NCI-H1436 treated with DMSO at 0.1 percent for 48 hours (cell line): ENCODE data around the gene TSPYL1.
"Not testable (repeated sequence)": the region's sequence is repeated elsewhere in the genome, so short reads cannot be mapped to it uniquely, and the experiment has no call there.

Experiments
- DNase-seq: peaks from one replicate; lab custom pipeline; 2025; lab: John Stamatoyannopoulos, UW

TSPYL1 gene

DNA sequence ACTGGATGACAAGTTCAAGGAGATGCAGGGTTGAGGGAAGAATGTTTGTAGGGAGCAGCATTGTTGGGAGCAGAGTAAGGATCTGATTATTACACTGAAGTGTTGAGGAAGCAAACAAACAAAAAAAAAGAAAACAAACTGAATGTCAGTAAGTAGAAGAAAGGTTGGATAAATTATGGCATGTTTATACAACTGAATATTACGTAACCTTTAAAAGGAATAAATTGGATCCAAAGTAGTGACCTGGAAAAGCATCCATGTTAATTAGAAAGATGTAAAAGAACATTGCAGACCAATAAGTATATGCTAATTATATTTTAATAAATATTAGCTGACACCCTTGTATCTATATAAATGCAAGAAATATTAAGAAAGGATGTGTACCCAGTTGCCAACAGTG lies 12.8 kb upstream of the TSPYL1 start:
- DNase-seq, result no peak

- no peak for DNase-seq
Observed at GRCh38 chr6:116291701-116292396, 12.1 kb upstream of the TSPYL1 start.

DNA sequence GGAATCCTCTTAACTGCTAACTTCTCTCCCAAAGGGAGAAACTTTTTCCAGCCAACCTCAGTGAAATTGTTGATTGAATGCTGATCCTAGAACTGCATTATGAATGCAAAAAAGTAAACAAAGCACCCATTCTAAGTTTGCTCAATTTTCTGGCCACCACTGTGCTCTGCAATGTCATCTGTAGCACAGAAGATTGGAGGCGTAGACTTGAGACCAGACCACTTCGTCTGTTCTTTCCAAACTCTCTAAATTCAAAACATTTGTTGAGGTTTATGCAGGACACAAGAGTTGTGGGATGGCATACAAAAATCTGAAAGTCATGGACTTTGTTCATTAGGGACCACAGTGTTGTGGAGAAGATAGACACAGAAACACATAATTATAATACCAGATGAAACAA lies 11.1 kb upstream of the TSPYL1 start:
- no peak for DNase-seq

GRCh38 chr6:116289876-116290275 lies 10.1 kb upstream of the TSPYL1 start:
- no peak for DNase-seq

DNA sequence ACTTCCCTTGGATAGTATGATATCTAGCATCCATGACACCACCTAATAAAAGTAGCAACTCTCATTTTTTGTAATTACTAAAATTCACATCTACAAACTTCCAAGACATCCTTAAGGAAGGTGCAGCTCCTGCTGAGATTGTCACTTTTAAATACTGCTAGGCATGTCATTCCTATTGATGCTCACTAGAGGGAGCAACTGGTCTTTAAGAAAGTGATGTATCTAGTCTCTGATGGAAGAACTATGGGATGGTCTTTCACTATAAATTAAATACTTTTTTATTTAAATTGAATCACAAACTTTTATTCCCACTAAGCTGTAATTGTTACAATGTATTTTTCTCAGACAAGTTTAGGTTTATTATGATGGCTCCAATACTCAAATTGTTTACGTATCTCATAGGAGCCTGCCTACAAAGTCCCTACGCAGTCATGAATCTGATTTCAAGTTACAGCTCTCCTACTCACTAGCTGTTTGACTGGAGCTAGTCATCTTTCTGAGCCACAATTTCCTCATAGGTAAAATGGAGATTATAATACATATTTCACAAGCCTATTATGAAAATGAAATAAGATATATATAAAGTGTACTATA lies 8.1 kb upstream of the TSPYL1 start:
- DNase-seq, result no peak

GRCh38 chr6:116286773-116287358 lies 7.1 kb upstream of the TSPYL1 start:
- DNase-seq, result no peak

GRCh38 chr6:116284984-116285383 lies 5.3 kb upstream of the TSPYL1 start:
- DNase-seq, result not testable (repeated sequence)

DNA sequence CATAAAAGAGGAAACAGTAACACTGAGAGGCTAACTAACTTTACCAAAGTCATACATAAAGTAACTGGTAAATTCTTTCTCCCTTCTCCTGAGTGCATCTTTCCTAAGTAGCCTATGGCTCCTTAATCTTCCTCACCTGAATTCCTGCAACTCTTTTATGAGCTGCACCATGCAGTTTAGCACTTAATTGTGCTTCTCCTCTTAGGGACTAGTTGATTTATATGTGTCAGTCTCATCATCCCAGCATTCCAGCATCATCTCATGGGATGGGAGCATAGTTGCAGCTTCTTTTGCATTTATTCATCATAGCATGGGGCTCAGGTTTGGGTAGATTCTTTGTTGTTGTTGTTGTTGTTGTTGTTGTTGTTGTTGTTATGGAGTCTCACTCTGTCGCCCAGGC lies 3.5 kb upstream of the TSPYL1 start:
- DNase-seq, result no peak

- DNase-seq, result no peak
Observed at GRCh38 chr6:116282698-116283097, 3.0 kb upstream of the TSPYL1 start.

DNA sequence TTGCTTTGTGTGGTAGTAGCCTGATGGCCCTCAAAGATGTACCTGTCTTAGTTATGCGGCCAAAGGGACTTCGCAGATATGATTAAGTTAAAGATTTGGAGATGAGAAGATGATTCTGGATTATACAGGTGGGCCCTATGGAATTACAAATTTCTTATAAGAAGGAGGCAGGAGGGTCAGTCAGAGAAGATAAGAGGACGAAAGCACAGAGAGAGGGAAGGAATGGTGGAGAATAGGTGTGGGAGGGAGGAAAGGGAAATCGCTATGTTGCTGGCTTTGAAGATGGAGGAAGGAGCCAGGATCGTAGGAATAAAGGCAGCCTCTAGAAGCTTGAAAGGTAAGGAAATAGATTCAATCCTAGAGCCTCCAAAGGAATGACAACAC lies 1.2 kb upstream of the TSPYL1 start:
- no peak for DNase-seq

GRCh38 chr6:116280161-116280932 lies 617 bp upstream of the TSPYL1 start:
- no peak for DNase-seq

DNA sequence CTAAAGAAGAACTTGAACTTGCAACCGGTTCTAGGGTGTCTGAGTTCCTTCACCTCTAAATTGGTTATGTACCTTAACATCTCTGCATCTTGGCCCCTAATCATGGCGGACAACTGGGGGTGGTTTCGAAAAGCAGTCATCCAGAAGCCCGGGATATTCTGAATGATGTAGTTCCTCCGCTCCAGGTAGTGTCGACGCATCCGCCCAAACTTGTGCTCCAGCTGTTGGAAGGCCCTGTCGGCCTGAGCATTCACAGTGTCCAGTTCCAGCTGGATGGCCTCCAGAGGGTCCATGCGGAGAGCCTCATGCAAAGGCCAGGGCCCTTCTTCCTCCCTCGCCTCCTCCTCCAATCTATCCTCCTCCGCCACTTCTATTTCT lies 887 bp downstream of the TSPYL1 start:
- DNase-seq, result no peak

DNA sequence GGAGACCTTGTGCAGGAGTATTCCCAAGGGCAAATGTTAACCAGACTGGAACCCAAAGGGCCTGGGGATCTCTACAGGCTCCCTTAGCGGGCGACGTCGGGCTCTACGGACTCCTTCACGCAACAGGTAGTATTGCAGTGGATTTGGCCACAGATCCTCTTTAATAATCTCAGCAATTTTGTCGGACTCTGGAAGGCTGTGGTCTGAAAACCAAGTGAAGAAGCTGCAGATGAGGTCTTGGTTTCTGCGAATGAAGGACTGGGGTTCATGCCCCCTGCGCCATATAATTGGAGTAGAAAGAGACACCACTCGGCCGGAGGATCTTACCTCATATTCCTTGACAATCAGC lies 1.3 kb downstream of the TSPYL1 start:
- no peak for DNase-seq

DNA sequence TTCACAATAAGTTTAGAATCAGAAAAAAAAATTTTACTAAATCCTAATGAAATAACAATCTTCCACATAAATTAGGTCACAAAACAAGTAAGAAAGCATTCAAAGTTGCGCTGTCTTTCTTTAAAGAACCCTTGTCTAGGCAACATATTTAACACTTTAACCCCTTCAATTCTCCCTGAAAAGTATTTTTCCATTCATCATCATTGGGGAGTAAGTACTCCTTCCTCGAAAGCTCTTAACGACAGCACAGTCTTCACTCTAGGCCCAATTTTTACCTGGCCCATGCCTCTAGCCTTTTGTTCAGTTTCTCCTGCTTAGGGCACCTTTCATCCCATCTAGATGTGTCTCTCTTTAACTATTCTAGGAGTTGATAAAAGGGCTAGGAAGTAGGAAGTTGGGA lies 2.6 kb downstream of the TSPYL1 start:
- no peak for DNase-seq

DNA sequence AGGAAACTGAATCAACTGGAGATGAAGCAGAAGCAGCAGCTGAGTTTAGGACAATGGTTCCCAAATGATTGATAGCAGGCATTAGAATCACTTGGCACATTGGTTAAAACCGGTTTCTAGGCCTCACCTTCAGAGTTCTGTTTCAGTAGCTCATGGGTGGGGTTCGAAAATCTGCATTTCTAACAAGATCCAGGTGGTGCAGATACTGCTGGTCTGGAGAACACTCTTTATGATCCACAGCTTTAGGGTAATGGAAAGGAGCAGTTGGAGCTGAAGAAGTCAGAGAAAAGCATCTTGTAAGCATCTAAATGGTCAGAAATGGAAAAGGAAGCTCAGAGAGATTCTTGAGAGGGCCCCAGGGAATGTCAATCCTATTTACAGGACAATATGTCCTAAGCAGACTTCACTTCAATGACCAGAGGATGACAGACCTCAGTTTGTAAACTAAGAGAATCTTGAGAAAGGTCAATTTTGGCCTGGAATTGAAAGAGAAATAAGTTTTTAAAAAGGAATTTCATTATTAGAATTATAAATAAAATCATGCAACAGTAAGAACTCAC lies 8.5 kb downstream of the TSPYL1 start:
- no peak for DNase-seq

GRCh38 chr6:116268589-116269293 lies 11.0 kb downstream of the TSPYL1 start:
- peak; percentile 32 for DNase-seq

- DNase-seq, result no peak
Observed at GRCh38 chr6:116267836-116268588, 11.7 kb downstream of the TSPYL1 start.

GRCh38 chr6:116266803-116267202 lies 12.9 kb downstream of the TSPYL1 start:
- no peak for DNase-seq

GRCh38 chr6:116265041-116265829 lies 14.5 kb downstream of the TSPYL1 start:
- DNase-seq, result no peak

DNA sequence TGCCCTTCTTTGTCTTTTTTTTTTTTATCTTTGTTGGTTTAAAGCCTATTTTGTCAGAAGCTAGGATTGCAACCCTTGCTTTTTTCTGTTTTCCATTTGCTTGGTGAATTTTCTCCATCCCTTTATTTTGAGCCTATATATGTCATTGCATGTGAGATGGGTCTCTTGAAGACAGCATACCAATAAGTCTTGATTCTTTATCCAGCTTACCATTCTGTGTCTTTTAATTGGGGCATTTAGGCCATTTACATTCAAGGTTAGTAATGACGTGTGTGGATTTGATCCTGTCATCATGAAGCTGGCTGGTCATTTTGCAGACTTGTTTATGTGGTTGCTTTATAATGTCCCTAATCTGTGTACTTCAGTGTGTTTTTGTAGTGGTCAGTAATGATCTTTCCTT lies 16.4 kb downstream of the TSPYL1 start:
- no peak for DNase-seq

DNA sequence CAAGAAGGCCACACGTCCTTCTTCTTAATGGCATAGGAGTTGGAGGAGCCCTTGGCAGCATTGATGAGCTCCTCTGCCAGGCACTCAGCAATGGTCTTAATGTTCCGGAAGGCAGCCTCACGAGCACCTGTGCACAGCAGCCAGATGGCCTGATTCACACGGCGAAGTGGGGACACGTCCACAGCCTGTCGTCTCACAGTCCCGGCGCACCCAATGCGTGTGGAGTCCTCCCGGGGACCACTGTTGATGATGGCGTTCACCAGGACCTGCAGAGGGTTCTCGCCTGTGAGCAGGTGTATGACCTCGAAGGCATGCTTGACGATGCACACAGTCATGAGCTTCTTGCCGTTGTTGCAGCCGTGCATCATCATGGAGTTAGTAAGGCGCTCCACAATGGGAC lies 21.2 kb downstream of the TSPYL1 start:
- no peak for DNase-seq
